Stimulated activated CD8-positive, alpha-beta memory T cell treated with anti-CD3 and anti-CD28 coated beads, Interleukin-4, amount 100 ng/mL, for 1 hour (primary cell): ENCODE measurements around the gene SETD2.
"Not testable (repeated sequence)": the region's sequence is repeated elsewhere in the genome, so short reads cannot be mapped to it uniquely, and the experiment has no call there.

Experiments used
- DNase-seq, 2 donors: peaks; one replicate each; pipeline ENCODE4 v3.0.0-alpha.2; 2020; ENCODE audit warnings: low read depth in 2 of 2, low spot score in 1 of 2

Gene SETD2

DNA sequence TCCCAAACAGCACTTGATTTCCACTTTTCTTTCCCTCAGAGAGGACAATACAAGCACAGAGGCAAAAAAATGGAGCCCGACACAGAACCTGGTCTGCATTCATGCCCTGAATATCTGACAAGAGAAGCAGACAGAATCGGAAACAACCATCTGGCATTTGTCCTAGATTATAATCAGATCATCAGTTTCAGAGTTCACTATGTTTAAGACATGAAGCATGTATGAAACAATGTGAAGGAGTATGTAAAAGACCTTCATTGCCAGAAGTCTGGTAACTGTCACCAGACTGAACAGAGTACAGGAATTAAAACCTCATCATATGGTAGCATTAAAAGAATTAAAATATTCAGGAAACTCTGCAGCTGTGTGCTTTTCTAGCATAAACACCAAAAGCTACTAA, 65.0 kb downstream of the SETD2 start:
- DNase-seq, result no peak

DNA sequence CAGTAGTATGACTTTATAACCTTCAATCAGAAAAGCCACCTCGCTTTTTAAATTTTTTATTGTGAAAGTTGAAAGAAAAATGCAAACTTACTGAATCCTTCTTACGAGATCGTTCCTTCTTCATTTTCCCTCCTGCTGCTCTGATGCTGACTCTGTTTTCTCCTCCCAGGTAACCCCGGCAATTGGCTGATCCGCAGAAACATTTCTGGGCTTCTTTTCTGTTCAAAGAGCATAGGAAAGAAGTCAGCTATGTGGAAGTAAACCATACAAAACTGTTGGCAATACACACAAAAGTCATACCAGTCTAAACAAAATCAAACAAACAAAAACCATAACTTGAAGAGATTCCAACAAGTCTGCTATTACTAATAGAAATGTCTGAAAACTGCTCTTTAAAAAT, 66.0 kb downstream of the SETD2 start:
- no peak for DNase-seq

GRCh38 chr3:47096959-47097358, 67.0 kb downstream of the SETD2 start:
- no peak for DNase-seq

- DNase-seq, result no peak
These were observed 71.8 kb downstream of the SETD2 start for GRCh38 chr3:47092090-47092489.

GRCh38 chr3:47089630-47090029, 74.3 kb downstream of the SETD2 start:
- DNase-seq, result no peak

DNA sequence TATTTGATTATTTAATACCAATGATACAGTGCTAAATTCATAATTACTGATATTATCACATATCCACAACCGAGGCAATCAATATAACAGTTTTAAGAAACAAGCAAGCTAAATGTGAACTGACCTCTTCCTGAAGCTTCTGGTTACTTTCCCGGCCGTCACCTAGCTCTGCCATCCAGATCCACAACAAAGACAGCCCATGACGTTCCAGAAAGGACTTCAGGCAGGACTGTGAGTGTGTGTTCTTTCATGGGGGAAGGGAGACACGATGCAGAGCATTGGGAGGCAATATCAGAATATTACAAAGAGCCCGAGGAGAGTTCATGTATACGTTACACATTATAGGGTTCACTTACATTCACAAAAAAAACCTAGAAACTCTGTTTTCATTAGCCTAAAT, 77.8 kb downstream of the SETD2 start:
- DNase-seq, result no peak

GRCh38 chr3:47083786-47084185, 80.1 kb downstream of the SETD2 start:
- DNase-seq, result no peak

DNA sequence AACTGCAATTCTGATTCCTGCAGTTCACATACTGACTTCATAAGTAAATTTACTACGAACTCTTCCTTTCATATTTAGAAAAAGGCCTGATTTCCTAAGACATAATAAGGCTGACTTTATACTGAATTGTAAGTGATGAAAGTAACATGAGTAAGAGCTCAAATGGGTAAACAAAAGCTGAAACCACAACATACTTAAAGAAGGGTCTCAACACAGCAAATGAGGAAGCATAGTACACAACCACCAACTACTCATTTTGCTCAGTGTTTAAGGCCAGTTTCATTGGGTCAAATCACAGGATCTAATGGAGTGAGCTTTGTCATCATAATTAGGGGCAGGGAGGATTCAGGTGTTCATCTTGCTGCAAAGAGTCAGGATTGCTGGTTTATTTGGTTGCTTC, 81.4 kb downstream of the SETD2 start:
- no peak for DNase-seq

GRCh38 chr3:47079432-47079831, 84.5 kb downstream of the SETD2 start:
- DNase-seq, result no peak

DNA sequence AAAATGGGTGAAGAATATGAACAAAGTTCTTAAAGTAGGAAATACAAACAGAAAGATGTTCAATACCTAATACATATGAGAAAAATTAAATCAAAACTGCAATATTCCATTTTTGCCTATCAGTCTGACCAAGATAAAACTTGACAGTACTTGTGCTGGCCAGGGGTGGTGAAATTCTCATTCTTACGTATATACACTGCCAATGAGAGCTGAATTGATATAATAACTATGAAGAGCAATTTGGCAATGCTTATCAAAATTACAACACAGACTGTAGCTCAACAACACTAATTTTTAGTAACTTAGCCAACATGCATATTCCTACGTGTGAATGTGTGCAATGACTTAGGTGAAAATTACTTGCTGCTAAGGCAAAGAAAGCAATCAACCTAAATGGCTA, 90.2 kb downstream of the SETD2 start:
- DNase-seq, result no peak

DNA sequence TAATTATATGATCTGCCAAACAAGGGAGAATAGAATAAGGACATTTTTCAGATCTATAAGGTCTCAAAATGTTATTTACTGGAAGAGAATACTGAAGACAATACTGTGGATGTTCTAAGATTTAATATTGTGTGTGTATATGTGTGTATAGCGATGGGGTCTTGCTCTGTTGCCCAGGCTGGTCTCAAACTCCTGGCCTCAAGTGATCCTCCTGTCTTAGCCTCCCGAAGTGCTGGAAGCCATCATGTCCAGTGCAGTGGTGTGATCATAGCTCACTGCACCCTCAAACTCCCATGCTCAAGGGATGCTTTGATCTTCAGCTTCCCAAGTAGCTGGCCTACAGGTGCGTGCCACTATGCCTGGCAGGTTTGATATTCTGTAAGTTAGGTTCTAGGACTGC, 93.1 kb downstream of the SETD2 start:
- no peak for DNase-seq

DNA sequence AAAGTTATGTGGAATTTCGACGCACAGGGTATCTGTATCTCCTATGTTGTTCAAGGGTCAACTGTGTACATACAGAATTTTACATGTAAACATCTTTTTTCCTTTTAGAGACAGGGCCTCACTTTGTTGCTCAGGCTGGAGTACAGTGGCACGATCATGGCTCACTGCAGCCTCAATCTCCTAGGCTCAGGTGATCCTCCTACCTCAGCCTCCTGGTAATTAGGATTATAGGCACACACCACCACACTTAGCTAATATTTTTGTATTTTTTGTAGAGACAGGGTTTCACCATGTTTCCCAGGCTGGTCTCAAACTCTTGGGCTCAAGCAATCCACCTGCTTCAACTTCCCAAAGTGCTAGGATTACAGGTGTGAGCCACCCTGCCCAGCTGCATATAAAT, 97.7 kb downstream of the SETD2 start:
- DNase-seq, result not testable (repeated sequence)

DNA sequence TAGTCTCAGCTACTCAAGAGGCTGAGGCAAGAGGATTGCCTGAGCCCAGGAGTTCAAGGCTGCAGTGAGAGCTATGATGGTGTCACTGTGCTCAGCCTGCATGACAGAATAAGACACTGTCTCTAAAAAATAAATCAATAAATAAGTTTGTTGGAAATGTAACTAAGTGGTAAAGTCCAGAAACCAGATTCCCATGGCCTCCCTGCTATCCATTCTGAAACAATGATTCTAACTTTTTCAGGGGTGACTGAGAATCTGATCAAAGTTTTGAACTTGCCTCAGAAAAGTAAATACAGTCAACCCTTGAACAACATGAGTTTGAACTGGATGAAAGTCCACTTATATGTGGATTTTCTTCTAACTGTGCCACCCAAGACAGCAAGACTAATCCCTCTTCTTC, 98.2 kb downstream of the SETD2 start:
- no peak for DNase-seq

DNA sequence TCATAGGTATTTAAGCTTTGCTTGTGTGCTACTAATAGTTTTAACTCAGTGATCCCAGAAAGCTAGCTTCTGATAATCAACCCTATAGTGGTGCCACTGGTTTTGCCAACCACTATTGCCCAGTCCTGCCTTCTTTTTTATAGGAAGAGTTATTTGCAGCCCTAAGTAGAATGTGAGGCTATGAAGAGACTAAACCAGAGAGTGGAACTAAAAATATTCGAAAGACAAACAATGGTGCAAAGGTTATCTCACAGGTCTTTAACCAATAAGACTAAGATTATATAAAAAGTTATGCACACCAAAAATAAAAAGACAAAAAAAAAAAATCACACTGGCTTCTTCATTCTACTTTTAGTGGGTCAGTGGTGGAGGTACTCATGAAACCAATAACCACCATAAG, 98.9 kb downstream of the SETD2 start:
- DNase-seq, result no peak

DNA sequence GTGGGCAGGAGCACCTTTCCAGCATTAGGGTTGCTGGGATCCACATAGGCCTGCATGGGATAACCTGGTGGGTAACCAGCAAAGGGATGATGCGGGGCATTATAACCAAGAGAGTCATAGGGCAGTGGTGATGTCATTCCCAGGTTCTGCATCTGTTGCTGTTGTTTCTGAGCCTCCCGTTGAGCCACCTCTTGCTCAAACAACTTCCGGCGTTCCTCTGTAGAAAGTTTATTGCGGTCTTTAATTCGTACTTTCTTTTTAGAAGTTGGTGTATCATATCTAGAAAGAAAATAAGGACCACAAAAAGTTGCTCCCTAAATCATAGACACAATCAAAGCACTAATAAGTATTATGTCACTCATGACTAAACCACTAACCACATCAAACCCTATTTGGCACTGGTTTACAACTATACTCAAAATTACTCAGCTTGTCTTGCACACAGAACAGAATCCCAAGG, 106.7 kb downstream of the SETD2 start:
- peak in 1 of 2 donors; percentile 9 for DNase-seq

DNA sequence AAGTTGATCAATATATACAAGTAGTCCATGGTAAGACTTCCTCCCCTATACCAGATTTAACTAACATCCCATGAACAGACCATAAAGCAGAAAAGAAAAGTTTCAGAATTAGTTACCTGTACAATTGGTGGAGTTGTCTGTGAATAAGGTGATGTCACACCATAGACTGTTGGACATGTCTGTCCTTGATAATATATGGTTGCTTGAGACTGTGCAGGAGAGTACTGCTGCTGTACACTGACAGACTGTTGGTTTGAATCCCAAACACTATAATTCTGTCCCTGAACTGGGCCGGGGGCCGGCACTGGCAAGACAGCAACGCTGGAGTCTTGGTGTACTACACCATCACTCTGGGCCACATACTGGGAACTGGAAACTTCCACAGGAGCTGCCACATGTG, 107.2 kb downstream of the SETD2 start:
- DNase-seq, result no peak

GRCh38 chr3:47054412-47054811, 109.5 kb downstream of the SETD2 start:
- DNase-seq, result no peak

GRCh38 chr3:47047673-47048072, 116.2 kb downstream of the SETD2 start:
- DNase-seq, result no peak

- no peak for DNase-seq
These were observed 116.8 kb downstream of the SETD2 start for GRCh38 chr3:47047069-47047468.

DNA sequence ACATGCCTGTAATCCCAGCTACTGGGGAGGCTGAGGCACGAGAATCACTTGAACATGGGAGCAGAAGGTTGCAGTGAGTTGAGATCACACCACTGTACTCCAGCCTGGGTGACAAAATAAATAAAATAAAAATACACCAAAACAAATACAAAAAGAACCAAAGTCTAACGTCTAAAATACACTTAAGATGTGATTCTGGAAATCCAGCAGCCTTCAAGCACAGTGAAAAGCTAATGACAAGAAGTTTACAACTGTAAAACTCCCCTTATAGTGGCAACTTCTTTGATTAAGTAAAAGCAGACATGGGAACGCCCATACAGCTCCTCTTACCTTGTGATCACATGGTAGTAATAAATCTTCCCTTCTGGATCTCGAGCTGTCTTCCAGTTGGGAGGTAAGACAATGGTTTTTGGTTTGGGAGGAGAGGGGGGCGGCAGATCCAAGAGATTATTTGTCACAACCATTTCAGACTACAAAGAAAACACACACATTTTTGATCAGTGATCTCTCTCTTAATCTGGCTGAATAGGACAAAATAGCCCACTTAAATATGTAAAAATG, 121.6 kb downstream of the SETD2 start:
- DNase-seq, result no peak

DNA sequence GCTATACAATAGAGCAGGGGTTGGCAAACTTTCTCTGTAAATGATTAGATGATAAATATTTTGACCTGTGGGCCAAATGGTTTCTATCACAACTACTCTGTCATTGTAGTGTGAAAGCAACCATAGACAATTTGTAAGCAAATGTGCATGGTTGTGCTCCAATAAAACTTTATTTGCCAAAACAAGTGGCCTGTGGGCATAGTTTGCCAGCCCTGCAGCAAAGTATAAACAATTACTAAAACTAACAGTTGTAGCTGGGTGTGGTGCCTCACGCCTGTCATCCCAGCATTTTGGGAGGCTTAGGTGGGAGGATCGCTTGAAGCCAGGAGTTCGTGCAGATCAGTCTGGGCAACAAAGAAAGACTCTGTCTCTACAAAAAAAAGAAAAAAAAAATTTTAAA, 122.8 kb downstream of the SETD2 start:
- DNase-seq, result no peak

GRCh38 chr3:47037302-47037701, 126.6 kb downstream of the SETD2 start:
- DNase-seq, result not testable (repeated sequence)

DNA sequence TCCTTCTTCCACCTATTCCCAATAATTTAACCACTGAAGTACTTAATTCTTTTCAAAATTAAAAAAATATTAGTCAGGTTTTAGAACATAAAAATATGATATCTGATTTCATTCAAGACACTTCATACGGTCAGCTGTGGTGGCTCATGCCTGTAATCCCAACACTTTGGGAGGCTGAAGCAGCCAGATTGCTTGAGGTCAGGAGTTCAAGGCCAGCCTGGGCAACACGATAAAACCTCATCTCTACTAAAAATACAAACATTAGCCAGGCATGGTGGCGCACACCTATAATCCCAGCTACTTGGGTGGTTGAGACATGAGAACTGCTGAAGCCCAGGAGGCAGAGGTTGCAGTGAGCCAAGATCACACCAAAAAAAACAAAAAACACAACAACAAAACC, 127.8 kb downstream of the SETD2 start:
- DNase-seq, result no peak

- no peak for DNase-seq
These were observed 128.3 kb downstream of the SETD2 start for GRCh38 chr3:47035645-47036044.
